ENCODE measurements around the gene RMDN3.

The RMDN3 gene

GRCh38 chr15:40693904-40694687, 61.0 kb downstream of the RMDN3 start:
- DNase-seq = no peak

DNA sequence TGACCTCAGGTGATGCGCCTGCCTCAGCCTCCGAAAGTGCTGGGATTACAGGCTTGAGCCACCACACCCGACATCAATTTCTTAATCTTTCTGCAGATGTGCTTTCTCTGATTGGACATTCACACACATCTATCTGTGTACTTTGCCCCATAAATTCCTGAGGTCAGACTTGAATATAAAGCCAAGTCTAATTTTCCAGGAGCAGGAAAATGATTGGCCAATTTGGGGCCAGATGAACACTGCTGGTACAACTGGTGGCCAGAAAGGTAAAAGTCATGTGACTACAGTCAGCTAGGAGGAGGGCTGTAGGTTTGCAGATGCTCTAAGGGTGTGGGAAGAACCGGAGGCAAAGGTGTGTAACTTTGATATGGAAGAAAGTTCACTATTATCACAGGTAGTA, 63.3 kb downstream of the RMDN3 start:
- no peak for DNase-seq

GRCh38 chr15:40688932-40689799, 65.9 kb downstream of the RMDN3 start:
- no peak for DNase-seq

Data from COR-L47 (cell line).